Sigmoid colon (tissue), 4 donors: Measurements from ENCODE around the gene PGRMC2.

Experiments
- POLR2A ChIP-seq, 2 donors: fragments of 450-650 bp; IDR thresholded peaks; one replicate each; pipeline ENCODE4 v1.6.1; 2016; ENCODE audit warnings: antibody characterized with exemption in 2 of 2, mild to moderate bottlenecking in 2 of 2, moderate library complexity in 2 of 2
- POLR2AphosphoS5 ChIP-seq, 4 donors: sonication (generic); formaldehyde crosslinking; IDR thresholded peaks; one replicate each; pipeline ENCODE4 v1.6.1; 2017; ENCODE audit warnings: antibody characterized with exemption in 4 of 4
- TF ChIP-seq, protein P1 (sequence below), 4 experiments: fragments of 450-650 bp in 3 of 4; fragments of 200-600 bp in 1 of 4; IDR thresholded peaks; one replicate each; pipeline ENCODE4 v1.5.1; 2016 to 2019; ENCODE audit warnings: antibody characterized with exemption in 4 of 4, mild to moderate bottlenecking in 3 of 4, moderate library complexity in 2 of 4

DNA sequence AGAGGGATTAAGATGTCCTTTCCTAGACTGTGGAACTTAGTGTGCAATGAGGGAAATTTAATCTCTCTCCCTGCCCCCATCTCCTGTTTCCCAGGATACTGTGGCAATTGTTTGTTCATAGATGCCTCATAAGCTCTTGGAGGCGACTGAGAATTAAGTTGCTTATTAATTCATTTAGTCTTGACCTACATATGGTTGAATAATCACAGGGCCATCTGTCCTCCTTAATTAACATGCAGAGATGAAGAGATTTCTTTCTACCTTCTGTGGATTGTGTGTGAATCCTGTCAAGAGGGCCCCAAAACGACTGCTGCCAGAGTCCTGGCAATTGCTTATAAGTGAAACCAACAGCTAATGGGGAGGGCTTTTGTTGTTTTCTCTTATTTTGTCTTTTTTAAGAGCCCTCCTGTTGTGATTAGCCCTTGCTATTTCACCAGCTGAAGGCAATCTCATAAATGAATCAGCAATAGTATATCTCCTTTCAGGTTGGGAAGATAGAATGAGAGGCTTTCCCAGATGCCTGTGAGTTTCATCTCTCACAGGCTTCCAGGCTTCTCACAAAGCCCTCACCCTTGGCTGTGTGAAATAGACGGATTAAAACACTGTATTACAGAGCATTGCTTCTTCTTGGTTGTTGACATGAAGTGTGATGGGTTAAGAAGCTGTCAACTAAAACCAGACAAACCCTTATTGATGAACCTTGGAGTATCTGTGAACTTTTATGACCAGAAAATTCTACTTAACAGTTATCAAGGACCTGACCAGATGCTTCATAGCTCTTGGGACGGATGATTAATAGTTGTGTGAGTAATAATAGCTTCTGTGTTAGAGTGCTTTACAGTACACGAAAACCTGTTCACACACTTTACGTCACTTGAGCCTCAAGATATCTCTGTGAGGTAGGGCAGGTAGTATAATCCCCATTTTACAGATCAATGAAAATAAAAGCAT lies 58.5 kb downstream of the PGRMC2 start:
- TF ChIP-seq POLR2AphosphoS5 (IDR thresholded peaks at IDR 0.05) (no peak), POLR2A (IDR thresholded peaks at IDR 0.05) (no peak)
- TF ChIP-seq, protein P1, sequence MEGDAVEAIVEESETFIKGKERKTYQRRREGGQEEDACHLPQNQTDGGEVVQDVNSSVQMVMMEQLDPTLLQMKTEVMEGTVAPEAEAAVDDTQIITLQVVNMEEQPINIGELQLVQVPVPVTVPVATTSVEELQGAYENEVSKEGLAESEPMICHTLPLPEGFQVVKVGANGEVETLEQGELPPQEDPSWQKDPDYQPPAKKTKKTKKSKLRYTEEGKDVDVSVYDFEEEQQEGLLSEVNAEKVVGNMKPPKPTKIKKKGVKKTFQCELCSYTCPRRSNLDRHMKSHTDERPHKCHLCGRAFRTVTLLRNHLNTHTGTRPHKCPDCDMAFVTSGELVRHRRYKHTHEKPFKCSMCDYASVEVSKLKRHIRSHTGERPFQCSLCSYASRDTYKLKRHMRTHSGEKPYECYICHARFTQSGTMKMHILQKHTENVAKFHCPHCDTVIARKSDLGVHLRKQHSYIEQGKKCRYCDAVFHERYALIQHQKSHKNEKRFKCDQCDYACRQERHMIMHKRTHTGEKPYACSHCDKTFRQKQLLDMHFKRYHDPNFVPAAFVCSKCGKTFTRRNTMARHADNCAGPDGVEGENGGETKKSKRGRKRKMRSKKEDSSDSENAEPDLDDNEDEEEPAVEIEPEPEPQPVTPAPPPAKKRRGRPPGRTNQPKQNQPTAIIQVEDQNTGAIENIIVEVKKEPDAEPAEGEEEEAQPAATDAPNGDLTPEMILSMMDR (IDR thresholded peaks at IDR 0.05), result no peak
